ENCODE results near the gene IL6. TPM values are rescaled to one million over a fixed set of nuclear protein-coding genes. Genes with fewer than 3 reads are reported as not detected.

Gene IL6
- total and polyA plus RNA-seq, 9 of the 15 experiments (the other 6 are each of a cell fraction or from before 2014, with no cell fraction given) = 0.76 to 2.9 (median 1.5) TPM

DNA sequence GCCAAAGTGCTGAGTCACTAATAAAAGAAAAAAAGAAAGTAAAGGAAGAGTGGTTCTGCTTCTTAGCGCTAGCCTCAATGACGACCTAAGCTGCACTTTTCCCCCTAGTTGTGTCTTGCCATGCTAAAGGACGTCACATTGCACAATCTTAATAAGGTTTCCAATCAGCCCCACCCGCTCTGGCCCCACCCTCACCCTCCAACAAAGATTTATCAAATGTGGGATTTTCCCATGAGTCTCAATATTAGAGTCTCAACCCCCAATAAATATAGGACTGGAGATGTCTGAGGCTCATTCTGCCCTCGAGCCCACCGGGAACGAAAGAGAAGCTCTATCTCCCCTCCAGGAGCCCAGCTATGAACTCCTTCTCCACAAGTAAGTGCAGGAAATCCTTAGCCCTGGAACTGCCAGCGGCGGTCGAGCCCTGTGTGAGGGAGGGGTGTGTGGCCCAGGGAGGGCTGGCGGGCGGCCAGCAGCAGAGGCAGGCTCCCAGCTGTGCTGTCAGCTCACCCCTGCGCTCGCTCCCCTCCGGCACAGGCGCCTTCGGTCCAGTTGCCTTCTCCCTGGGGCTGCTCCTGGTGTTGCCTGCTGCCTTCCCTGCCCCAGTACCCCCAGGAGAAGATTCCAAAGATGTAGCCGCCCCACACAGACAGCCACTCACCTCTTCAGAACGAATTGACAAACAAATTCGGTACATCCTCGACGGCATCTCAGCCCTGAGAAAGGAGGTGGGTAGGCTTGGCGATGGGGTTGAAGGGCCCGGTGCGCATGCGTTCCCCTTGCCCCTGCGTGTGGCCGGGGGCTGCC, at the start of gene IL6 (continued):
- TF ChIP-seq TEAD1 (CRISPR knock-in tag; IDR thresholded peaks at IDR 0.05) = no peak
- peak in 1 of 2 experiments; percentile 53; a peak in 1 of 4 replicates for TF ChIP-seq HDAC1 (IDR thresholded peaks at IDR 0.05)
- no peak for TF ChIP-seq SRSF3 (IDR thresholded peaks at IDR 0.05; ENCODE audit: insufficient read depth, low read length)
- no peak for TF ChIP-seq RBM14 (IDR thresholded peaks at IDR 0.05; ENCODE audit: borderline replicate concordance, insufficient read depth, low read depth, low read length)
- TF ChIP-seq HNRNPK (IDR thresholded peaks at IDR 0.05; ENCODE audit: low read depth, low read length, poor library complexity, severe bottlenecking) = no peak
- no peak for TF ChIP-seq PHF21A (IDR thresholded peaks at IDR 0.05; ENCODE audit: borderline replicate concordance, low read depth)
- peak; percentile 31; the same call in 1 of the 2 replicates for TF ChIP-seq ZNF384 (IDR thresholded peaks at IDR 0.05; ENCODE audit: low read depth, low read length)
- TF ChIP-seq BCL6 (CRISPR knock-in tag; IDR thresholded peaks at IDR 0.05) = no peak
- TF ChIP-seq NR2C2 (CRISPR knock-in tag; IDR thresholded peaks at IDR 0.05) = no peak
- TF ChIP-seq NR2C2 (tag; IDR thresholded peaks at IDR 0.05) = no peak
- no peak for TF ChIP-seq ZNF212 (CRISPR knock-in tag; IDR thresholded peaks at IDR 0.05)
- TF ChIP-seq ZNF766 (CRISPR knock-in tag; conservative IDR thresholded peaks at IDR 0.05) = no peak
- TF ChIP-seq RAD21 (CRISPR knock-in tag; conservative IDR thresholded peaks at IDR 0.05 in 1 of 2, IDR thresholded peaks at IDR 0.05 in 1 of 2) = peak in 1 of 2 experiments; percentile 36; a peak in 2 of 4 replicates
- TF ChIP-seq, protein P1, sequence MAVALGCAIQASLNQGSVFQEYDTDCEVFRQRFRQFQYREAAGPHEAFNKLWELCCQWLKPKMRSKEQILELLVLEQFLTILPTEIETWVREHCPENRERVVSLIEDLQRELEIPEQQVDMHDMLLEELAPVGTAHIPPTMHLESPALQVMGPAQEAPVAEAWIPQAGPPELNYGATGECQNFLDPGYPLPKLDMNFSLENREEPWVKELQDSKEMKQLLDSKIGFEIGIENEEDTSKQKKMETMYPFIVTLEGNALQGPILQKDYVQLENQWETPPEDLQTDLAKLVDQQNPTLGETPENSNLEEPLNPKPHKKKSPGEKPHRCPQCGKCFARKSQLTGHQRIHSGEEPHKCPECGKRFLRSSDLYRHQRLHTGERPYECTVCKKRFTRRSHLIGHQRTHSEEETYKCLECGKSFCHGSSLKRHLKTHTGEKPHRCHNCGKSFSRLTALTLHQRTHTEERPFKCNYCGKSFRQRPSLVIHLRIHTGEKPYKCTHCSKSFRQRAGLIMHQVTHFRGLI (CRISPR knock-in tag; IDR thresholded peaks at IDR 0.05) = no peak
- TF ChIP-seq, protein P2, sequence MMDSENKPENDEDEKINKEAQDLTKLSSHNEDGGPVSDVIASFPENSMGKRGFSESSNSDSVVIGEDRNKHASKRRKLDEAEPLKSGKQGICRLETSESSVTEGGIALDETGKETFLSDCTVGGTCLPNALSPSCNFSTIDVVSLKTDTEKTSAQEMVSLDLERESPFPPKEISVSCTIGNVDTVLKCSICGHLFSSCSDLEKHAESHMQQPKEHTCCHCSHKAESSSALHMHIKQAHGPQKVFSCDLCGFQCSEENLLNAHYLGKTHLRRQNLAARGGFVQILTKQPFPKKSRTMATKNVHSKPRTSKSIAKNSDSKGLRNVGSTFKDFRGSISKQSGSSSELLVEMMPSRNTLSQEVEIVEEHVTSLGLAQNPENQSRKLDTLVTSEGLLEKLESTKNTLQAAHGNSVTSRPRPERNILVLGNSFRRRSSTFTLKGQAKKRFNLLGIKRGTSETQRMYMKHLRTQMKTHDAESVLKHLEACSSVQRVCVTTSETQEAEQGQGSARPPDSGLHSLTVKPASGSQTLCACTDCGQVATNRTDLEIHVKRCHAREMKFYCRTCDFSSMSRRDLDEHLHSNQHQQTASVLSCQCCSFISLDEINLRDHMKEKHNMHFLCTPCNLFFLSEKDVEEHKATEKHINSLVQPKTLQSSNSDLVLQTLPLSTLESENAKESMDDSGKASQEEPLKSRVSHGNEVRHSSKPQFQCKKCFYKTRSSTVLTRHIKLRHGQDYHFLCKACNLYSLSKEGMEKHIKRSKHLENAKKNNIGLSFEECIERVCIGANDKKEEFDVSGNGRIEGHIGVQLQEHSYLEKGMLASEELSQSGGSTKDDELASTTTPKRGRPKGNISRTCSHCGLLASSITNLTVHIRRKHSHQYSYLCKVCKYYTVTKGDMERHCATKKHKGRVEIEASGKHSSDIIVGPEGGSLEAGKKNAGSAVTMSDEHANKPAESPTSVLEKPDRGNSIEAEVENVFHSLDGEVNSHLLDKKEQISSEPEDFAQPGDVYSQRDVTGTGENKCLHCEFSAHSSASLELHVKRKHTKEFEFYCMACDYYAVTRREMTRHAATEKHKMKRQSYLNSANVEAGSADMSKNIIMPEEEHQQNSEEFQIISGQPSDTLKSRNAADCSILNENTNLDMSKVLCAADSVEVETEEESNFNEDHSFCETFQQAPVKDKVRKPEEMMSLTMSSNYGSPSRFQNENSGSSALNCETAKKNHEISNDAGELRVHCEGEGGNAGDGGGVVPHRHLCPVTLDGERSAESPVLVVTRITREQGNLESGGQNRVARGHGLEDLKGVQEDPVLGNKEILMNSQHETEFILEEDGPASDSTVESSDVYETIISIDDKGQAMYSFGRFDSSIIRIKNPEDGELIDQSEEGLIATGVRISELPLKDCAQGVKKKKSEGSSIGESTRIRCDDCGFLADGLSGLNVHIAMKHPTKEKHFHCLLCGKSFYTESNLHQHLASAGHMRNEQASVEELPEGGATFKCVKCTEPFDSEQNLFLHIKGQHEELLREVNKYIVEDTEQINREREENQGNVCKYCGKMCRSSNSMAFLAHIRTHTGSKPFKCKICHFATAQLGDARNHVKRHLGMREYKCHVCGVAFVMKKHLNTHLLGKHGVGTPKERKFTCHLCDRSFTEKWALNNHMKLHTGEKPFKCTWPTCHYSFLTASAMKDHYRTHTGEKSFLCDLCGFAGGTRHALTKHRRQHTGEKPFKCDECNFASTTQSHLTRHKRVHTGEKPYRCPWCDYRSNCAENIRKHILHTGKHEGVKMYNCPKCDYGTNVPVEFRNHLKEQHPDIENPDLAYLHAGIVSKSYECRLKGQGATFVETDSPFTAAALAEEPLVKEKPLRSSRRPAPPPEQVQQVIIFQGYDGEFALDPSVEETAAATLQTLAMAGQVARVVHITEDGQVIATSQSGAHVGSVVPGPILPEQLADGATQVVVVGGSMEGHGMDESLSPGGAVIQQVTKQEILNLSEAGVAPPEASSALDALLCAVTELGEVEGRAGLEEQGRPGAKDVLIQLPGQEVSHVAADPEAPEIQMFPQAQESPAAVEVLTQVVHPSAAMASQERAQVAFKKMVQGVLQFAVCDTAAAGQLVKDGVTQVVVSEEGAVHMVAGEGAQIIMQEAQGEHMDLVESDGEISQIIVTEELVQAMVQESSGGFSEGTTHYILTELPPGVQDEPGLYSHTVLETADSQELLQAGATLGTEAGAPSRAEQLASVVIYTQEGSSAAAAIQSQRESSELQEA (IDR thresholded peaks at IDR 0.05; ENCODE audit: low read depth) = no peak
- TF ChIP-seq, protein P3, sequence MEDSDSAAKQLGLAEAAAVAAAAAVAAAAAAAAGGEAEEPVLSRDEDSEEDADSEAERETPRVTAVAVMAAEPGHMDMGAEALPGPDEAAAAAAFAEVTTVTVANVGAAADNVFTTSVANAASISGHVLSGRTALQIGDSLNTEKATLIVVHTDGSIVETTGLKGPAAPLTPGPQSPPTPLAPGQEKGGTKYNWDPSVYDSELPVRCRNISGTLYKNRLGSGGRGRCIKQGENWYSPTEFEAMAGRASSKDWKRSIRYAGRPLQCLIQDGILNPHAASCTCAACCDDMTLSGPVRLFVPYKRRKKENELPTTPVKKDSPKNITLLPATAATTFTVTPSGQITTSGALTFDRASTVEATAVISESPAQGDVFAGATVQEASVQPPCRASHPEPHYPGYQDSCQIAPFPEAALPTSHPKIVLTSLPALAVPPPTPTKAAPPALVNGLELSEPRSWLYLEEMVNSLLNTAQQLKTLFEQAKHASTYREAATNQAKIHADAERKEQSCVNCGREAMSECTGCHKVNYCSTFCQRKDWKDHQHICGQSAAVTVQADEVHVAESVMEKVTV (CRISPR knock-in tag; IDR thresholded peaks at IDR 0.05) = no peak
